Fibroblast of lung (primary cell): ENCODE measurements around the gene GJB3.

Source experiments
- CTCF ChIP-seq, 2 donors: IDR thresholded peaks in 1 of 2; conservative IDR thresholded peaks in 1 of 2; 1 replicate in 1 of 2; 2 replicates in 1 of 2; pipeline ENCODE4 v1.5.1; 2011 to 2012; ENCODE audit warnings: low read length in 2 of 2, control low read depth in 1 of 2, inconsistent platforms in 1 of 2, low read depth in 1 of 2, mild to moderate bottlenecking in 1 of 2
- EZH2 ChIP-seq: IDR thresholded peaks from 2 replicates; pipeline ENCODE4 v1.5.1; 2012; ENCODE audit warnings: low read length, control low read depth, mild to moderate bottlenecking; ENCODE audit errors: missing control alignments

GRCh38 chr1:34796990-34797389, 16.0 kb downstream of the GJB3 start:
- TF ChIP-seq EZH2 (no peak), CTCF (conservative IDR thresholded peaks at IDR 0.05 in 1 of 2, IDR thresholded peaks at IDR 0.05 in 1 of 2; ENCODE audit: low read depth in 1 of 2, low read length in 2 of 2) (no peak)
